ENCODE results near the gene MB21D2.
A peak's percentile ranks its signal among the peaks of the same experiment; 100 is the strongest.

MB21D2 gene

GRCh38 chr3:192943393-192943792 lies 25.7 kb upstream of the MB21D2 start:
- no peak overlapping the region for H3K4me3 ChIP-seq (ENCODE audit: low read depth, low read length)
- TF ChIP-seq CTCF (conservative IDR thresholded peaks at IDR 0.05; ENCODE audit: low read depth, low read length), result no peak
- DNase-seq (ENCODE audit: low read depth), result no peak

DNA sequence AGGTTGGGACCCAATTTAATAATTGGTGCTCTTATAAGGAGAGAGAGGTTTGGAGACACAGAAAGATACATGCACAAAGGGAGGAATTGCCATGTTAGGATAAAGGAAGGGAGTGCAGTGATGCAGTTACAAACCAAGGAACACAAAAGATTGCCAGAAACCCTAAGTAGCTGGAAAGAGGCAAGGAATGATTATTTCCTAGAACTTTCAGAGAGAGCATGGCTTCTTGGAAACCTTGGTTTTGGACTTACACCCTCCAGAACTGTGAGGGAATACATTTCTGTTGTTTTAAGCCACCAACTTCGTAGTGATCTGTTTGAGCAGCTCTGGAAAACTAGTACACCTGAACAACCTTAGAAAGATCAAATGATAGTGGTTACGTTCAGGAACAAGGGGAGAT lies 25.0 kb upstream of the MB21D2 start:
- DNase-seq (ENCODE audit: low read depth), result no peak
- no peak overlapping the region for H3K4me3 ChIP-seq (ENCODE audit: low read depth, low read length)
- no peak for TF ChIP-seq CTCF (conservative IDR thresholded peaks at IDR 0.05; ENCODE audit: low read depth, low read length)

- DNase-seq (ENCODE audit: low read depth), result no peak
- H3K4me3 ChIP-seq (ENCODE audit: low read depth, low read length), result no peak overlapping the region
- TF ChIP-seq CTCF (conservative IDR thresholded peaks at IDR 0.05; ENCODE audit: low read depth, low read length), result no peak
These were observed 22.5 kb upstream of the MB21D2 start for GRCh38 chr3:192940129-192940528.

GRCh38 chr3:192935441-192935840 lies 17.8 kb upstream of the MB21D2 start:
- H3K4me3 ChIP-seq (ENCODE audit: low read depth, low read length), result no peak overlapping the region
- no peak for TF ChIP-seq CTCF (conservative IDR thresholded peaks at IDR 0.05; ENCODE audit: low read depth, low read length)
- peak; percentile 36 for DNase-seq (ENCODE audit: low read depth)

DNA sequence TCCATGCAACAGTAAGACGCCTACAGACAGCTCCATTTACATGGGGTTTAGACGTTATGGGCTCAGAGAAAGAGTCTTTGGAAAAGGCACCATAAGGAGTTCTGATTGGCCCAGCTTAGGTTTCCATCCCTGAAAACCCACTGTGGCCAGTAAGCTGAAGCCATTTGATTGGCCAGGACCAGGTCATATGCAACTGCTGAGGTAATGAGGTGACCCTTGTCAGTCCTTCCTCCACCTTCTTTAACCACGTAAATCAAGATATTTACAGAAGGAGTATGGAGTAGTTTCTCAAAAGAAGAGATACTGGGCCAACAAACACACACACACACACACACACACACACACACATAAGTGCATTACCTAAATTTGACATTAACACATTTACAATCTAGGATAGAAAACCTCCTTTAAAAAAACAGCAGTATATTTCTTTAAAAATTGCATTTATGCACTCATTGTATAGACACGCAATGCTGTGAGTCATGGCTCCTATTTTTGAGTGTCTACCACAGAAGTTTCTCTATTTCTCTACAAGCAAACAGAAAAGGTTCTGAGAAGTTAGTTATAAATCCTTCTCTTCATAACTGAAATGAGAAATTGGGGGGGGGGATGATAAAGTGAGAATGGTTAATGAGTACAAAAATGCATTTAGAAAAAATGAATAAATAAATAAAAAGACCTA lies 16.3 kb upstream of the MB21D2 start:
- peak; percentile 35 for DNase-seq (ENCODE audit: low read depth)
- TF ChIP-seq CTCF (conservative IDR thresholded peaks at IDR 0.05; ENCODE audit: low read depth, low read length), result no peak
- H3K4me3 ChIP-seq (ENCODE audit: low read depth, low read length), result no peak overlapping the region

GRCh38 chr3:192933259-192933658 lies 15.6 kb upstream of the MB21D2 start:
- TF ChIP-seq CTCF (conservative IDR thresholded peaks at IDR 0.05; ENCODE audit: low read depth, low read length), result no peak
- no peak overlapping the region for H3K4me3 ChIP-seq (ENCODE audit: low read depth, low read length)

GRCh38 chr3:192931825-192932224 lies 14.2 kb upstream of the MB21D2 start:
- no peak overlapping the region for H3K4me3 ChIP-seq (ENCODE audit: low read depth, low read length)
- no peak for DNase-seq (ENCODE audit: low read depth)
- no peak for TF ChIP-seq CTCF (conservative IDR thresholded peaks at IDR 0.05; ENCODE audit: low read depth, low read length)

More at GRCh38 chr3:192933259-192933658, 15.6 kb upstream of the MB21D2 start:
- DNase-seq (ENCODE audit: low read depth), result no peak
